HEK293T (cell line): ENCODE data around the gene STOML2.

ENCODE experiments used
- CTCF ChIA-PET: fragments of 350-600 bp; formaldehyde crosslinking; extraction: SDS; loops from one replicate; lab custom pipeline; 2021; ENCODE audit warnings: antibody characterized with exemption, inconsistent platforms; lab: Yijun Ruan, JAX
- POLR2A ChIA-PET: fragments of 350-600 bp; formaldehyde crosslinking; extraction: SDS; loops from one replicate; lab custom pipeline; 2020; ENCODE audit warnings: antibody characterized with exemption, inconsistent platforms; lab: Yijun Ruan, JAX
- DNase-seq: peaks from one replicate; pipeline ENCODE4 v3.0.0; 2012; ENCODE audit warnings: mixed read lengths; ENCODE audit errors: extremely low spot score
- ARNT ChIP-seq: fragments of 450-650 bp; IDR thresholded peaks from 2 replicates; pipeline ENCODE4 v1.6.1; 2017; ENCODE audit warnings: mild to moderate bottlenecking
- BHLHE40 ChIP-seq: fragments of 450-650 bp; IDR thresholded peaks from 2 replicates; pipeline ENCODE4 v1.6.1; 2016; ENCODE audit warnings: mild to moderate bottlenecking, moderate library complexity, borderline replicate concordance
- CTBP1 ChIP-seq: fragments of 450-650 bp; IDR thresholded peaks from 2 replicates; pipeline ENCODE4 v1.6.1; 2016; ENCODE audit warnings: borderline replicate concordance
- ELF4 ChIP-seq: fragments of 450-650 bp; IDR thresholded peaks from 2 replicates; pipeline ENCODE4 v1.6.1; 2017; ENCODE audit warnings: antibody characterized with exemption
- FOXA1 ChIP-seq: fragments of 450-650 bp; IDR thresholded peaks from 2 replicates; pipeline ENCODE4 v1.6.1; 2016; ENCODE audit warnings: mild to moderate bottlenecking
- FOXK2 ChIP-seq: fragments of 450-650 bp; IDR thresholded peaks from 2 replicates; pipeline ENCODE4 v1.6.1; 2016; ENCODE audit warnings: mild to moderate bottlenecking
- FOXM1 ChIP-seq: fragments of 450-650 bp; IDR thresholded peaks from 2 replicates; pipeline ENCODE4 v1.6.1; 2017; ENCODE audit warnings: mild to moderate bottlenecking, borderline replicate concordance
- HDGF ChIP-seq: fragments of 450-650 bp; IDR thresholded peaks from 2 replicates; pipeline ENCODE4 v1.6.1; 2017; ENCODE audit warnings: antibody characterized with exemption, borderline replicate concordance
- L3MBTL2 ChIP-seq: fragments of 450-650 bp; conservative IDR thresholded peaks from 2 replicates; pipeline ENCODE4 v1.6.1; 2016; ENCODE audit warnings: mild to moderate bottlenecking
- LEF1 ChIP-seq: fragments of 450-650 bp; IDR thresholded peaks from 2 replicates; pipeline ENCODE4 v1.6.1; 2017; ENCODE audit warnings: mild to moderate bottlenecking, borderline replicate concordance
- NFRKB ChIP-seq: fragments of 450-650 bp; IDR thresholded peaks from 2 replicates; pipeline ENCODE4 v1.6.1; 2016; ENCODE audit warnings: mild to moderate bottlenecking, moderate library complexity
- SP1 ChIP-seq: fragments of 450-650 bp; IDR thresholded peaks from 2 replicates; pipeline ENCODE4 v1.6.1; 2017
- SUZ12 ChIP-seq: fragments of 450-650 bp; IDR thresholded peaks from 2 replicates; pipeline ENCODE4 v1.6.1; 2016; ENCODE audit warnings: mild to moderate bottlenecking
- TARDBP ChIP-seq: fragments of 450-650 bp; IDR thresholded peaks from 2 replicates; pipeline ENCODE4 v1.6.1; 2016
- ZNF384 ChIP-seq: fragments of 450-650 bp; IDR thresholded peaks from 2 replicates; pipeline ENCODE4 v1.6.1; 2016
- TF ChIP-seq, protein P1 (sequence below): fragments of 450-650 bp; IDR thresholded peaks from 2 replicates; pipeline ENCODE4 v1.6.1; 2016

STOML2 gene

DNA sequence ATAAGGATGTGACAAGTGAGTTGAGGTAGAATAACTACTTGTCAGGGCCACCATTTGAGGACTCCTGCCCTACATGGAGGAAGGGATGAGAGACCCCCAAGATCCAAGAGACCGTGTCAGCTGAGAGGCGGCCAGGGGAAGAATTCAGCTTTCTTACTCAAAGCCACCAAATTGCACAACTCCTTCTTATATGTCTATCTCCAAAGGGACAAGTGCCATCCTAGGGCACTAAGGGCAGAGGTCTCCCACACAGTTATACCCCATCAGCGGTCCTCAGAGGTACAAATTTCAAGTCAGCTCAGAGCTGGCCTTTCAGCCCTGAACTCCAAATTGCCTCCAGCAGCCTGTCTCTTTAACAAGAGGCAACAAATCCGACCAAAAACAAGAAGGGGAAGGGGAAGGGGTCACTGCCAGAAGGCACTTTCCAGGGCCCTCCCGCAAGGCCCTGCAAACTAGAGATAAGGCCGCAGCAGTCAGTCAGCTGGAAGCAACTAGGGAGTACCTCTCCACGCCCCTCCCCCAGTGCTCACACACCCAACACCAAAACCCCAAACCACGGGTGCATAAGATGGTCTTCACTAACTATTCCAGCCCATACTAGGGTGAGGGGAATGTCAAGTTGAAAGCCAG, 6.1 kb upstream of the STOML2 start:
- ChIA-PET POLR2A (interaction anchor here (2.2 kb wide), 1 partner anchor 12 kb away, joined by 5 read pairs; no protein-coding TSS in a partner anchor), CTCF (no interaction called here)
- DNase-seq = no peak

DNA sequence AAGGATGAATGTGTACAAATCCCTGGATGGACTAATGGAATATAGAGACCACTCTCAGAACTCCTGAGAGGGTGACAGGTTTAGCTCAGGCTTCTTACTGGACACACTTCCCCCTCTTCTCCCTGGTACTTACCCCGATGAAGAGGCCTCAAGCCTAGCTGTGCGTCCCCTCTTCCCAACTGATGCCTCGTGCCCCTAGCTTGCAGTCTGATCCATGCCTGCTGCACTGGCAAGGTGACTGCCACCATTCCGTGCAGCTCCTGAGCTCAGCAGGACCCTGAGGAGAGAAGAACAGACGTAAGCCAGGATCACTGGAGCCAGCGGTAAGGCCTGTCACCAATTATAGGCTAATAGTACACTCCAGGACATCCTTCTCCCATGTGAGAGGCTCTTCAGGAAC, 5.5 kb upstream of the STOML2 start:
- CTCF ChIA-PET = no interaction called here
- POLR2A ChIA-PET = interaction anchor here (2.2 kb wide), 1 partner anchor 11 kb away, joined by 5 read pairs; no protein-coding TSS in a partner anchor
- TF ChIP-seq HDGF (no peak), SP1 (no peak)
- DNase-seq = no peak

More for the DNA sequence above, 6.1 kb upstream of the STOML2 start:
- no peak for TF ChIP-seq TARDBP
- no peak for TF ChIP-seq L3MBTL2
- no peak for TF ChIP-seq ARNT
- TF ChIP-seq SP1 = no peak
- TF ChIP-seq FOXA1 = no peak
- TF ChIP-seq LEF1 = no peak
- TF ChIP-seq, protein P1, sequence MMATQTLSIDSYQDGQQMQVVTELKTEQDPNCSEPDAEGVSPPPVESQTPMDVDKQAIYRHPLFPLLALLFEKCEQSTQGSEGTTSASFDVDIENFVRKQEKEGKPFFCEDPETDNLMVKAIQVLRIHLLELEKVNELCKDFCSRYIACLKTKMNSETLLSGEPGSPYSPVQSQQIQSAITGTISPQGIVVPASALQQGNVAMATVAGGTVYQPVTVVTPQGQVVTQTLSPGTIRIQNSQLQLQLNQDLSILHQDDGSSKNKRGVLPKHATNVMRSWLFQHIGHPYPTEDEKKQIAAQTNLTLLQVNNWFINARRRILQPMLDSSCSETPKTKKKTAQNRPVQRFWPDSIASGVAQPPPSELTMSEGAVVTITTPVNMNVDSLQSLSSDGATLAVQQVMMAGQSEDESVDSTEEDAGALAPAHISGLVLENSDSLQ = no peak
- TF ChIP-seq ELF4 = no peak

DNA sequence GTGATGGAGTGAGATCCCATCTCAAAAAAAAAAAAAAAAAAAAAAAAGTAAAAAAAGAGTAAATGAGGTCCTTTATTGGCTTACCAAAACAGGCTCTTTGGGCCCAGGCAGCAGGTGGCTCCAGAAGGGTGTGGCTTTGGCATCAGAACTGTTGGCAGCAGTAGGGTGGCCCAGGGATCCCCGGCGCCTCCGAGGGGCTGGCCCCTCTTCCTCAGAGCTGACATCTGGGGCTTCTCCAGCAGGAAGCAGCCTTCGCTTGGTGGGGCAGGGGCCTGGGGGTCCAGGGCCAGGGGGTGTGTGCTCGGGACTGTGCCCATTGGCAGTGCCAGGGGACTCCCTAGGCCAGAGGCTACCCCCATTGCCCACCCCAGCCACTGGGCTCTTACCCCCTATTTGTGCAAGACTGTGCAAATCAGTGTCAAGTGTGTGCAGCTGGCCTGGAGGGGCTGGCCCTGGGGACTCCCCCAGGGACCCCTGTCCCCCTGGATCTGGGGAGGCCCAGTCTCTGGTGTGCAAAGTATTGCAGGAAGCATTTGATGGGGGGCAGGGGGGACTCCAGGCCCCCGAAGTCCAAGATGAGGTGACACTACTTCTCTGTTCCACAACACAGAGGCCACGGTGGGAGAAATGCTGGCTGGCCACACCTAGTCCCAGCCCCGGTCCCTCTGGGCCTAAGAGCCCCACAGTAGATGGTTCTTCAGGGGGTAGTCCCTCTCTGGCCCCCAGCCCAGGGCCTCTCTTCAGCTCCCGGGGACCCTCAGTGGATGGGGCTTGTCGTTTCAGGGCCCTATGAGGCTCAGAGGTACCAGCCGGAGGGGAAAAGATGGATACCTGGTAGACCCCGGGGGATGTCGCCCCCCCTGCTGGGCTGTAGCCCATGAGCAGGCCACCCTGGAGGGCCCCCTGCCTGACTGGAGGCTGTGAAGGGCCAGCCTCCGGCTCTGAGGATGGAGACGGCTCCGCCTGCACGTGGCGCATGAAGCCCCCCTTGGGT, 4.7 kb upstream of the STOML2 start:
- TF ChIP-seq FOXK2 (no peak), NFRKB (no peak), BHLHE40 (no peak), ARNT (no peak), CTBP1 (no peak), L3MBTL2 (no peak)
- TF ChIP-seq, protein P1 = no peak
- POLR2A ChIA-PET = interaction anchor here (2.2 kb wide), 1 partner anchor 10 kb away, joined by 5 read pairs; no protein-coding TSS in a partner anchor
- CTCF ChIA-PET = no interaction called here
- DNase-seq = no peak

DNA sequence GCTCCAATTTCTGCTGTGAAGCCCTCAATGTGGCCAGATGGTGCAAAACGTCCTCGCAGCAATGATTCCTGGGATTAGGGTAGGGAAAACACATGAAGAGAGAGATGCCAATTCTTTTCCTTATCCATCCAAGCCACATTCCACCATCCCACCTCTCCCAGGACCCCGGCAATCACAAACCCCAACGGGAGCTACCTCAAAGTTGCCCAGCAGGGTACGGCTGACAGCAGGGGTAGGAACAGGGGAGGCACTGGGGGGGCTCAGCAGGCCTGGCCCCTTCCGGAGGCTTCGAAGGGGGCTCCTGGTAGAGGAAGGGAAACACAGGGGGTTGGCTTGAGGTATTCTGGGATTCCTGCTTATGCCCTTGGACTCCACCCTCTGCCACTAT, 3.4 kb upstream of the STOML2 start:
- CTCF ChIA-PET = no interaction called here
- TF ChIP-seq, protein P1 = no peak
- TF ChIP-seq NFRKB (no peak), ZNF384 (no peak), ELF4 (no peak), FOXA1 (no peak), CTBP1 (no peak), SUZ12 (no peak), L3MBTL2 (no peak), ARNT (no peak), FOXK2 (no peak), BHLHE40 (no peak), HDGF (no peak), SP1 (no peak), FOXM1 (no peak), TARDBP (no peak), LEF1 (no peak)
- POLR2A ChIA-PET = no interaction called here
- DNase-seq = no peak

DNA sequence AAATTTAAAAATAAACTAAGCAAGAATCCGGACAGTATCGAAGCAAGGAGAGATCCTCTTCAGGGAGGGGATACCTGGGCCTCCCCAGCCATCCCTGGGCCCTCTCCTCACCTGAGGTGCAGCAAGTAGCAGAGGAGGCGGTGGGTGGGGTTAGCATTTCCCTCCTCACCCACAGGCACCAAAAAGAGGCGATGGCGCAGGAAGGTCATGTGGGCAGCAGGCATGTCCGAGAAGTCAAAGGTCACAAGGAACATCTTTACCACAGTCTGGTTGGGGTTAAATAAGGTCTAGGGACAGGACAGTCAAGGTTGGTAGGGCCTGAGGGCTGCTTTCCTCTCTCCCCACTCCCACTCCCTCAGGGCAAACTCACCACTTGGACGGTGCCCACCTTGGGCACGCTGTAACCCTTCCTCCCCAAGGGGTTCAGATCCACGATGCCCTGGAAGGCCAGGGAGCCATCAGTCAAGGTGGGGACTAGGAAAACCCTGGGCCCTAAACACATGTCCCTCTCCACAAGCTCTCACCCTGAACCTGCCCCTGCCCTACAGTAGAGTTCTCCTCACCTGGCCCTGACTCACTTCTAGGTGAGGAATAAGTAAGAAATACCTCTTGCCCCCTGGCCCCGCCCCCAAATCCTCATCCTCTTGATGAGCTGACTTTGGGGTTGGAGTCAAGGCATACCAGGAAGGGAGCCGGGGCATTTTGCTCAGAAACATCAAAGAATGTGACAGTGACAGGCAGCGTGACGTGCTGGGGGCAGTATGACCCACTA, 2.8 kb upstream of the STOML2 start:
- TF ChIP-seq FOXA1 (no peak), L3MBTL2 (no peak), CTBP1 (no peak), TARDBP (no peak), FOXM1 (no peak), SUZ12 (no peak), BHLHE40 (no peak), ELF4 (no peak), ZNF384 (no peak), LEF1 (no peak), HDGF (no peak), SP1 (no peak), FOXK2 (no peak)
- TF ChIP-seq, protein P1 = no peak
- CTCF ChIA-PET = no interaction called here
- POLR2A ChIA-PET = no interaction called here
- DNase-seq = no peak
